GM18507 (cell line): ENCODE data around the gene NSL1.
"Not testable (repeated sequence)": the region's sequence is repeated elsewhere in the genome, so short reads cannot be mapped to it uniquely, and the experiment has no call there.

Experiments used
- DNase-seq: peaks from one replicate; pipeline ENCODE4 v3.0.0; 2011; ENCODE audit warnings: low read depth; ENCODE audit not compliant: insufficient read length; ENCODE audit errors: extremely low spot score
- FAIRE-seq: peaks from 2 replicates; lab custom pipeline; 2011; peaks lifted over from hg19 to GRCh38; lab: Jason Lieb, UNC

The NSL1 gene

GRCh38 chr1:212754193-212754592 lies 37.4 kb downstream of the NSL1 start:
- FAIRE-seq (peak; percentile 74), DNase-seq (no peak)

DNA sequence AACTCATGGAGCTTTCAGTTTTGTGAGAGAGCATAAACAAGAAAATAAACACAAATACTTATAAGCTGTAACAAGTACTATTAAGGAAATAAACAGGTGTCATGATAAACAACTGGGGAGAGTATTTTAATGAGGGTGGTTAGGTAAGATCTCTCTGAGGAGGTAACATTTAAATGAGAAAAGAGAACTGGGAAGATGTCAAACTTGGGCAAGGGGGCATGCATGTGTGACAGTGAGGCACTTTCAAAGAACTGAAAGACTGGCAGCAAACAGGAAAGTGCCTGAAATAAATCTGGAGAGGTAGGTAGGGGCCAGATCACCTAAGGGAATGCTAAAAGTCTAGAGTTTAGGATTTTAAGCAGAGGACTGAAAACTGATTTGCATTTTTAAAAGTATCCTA lies 37.8 kb downstream of the NSL1 start:
- DNase-seq = no peak
- FAIRE-seq = no peak

DNA sequence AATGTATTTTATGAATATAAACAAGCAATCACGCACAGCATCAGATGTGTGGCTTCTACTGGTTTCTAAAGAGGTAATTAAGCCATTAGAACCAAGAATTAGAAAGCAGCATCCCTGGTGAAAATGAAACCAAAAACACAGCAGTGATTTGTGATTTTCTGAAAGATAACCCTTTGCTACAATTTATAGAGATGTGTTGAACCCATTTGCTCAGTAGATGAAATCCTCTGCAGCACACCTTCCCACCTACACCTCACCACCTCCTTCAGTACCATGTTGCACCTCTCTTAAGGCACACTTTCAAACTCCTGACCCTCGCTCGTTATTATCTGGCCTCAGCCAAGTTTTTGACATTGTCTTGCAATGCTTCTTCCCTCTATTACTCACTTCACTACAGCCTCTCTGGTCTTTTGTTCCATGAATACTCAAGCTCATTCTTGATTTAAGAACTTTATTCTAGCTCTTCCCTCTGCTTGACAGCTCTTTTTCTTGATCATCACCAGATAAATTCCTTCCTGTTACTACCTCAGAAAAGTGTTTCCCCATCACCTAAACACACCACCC lies 38.6 kb downstream of the NSL1 start:
- DNase-seq (no peak), FAIRE-seq (peak; percentile 47)

GRCh38 chr1:212752252-212752933 lies 39.2 kb downstream of the NSL1 start:
- DNase-seq (no peak), FAIRE-seq (no peak)

GRCh38 chr1:212749821-212750535 lies 41.6 kb downstream of the NSL1 start:
- no peak for DNase-seq
- peak; percentile 64 for FAIRE-seq

DNA sequence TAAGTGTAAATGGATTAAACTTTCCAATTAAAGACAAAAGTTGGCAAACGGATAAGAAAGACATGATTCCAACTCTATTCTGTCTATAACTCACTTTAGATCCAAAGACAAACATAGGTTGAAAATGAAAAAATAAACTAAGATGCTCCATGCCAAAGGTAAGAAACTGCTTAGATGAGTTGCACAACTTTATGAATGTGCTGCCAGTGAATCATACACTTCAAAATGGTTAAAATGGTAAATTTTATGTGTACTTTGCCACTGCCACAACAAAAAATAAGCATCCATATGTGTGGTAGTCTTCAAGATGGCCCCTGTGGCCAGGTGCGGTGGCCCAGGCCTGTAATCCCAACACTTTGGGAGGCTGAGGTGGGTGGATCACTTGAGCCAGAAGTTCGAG lies 45.0 kb downstream of the NSL1 start:
- no peak for FAIRE-seq
- DNase-seq = no peak

GRCh38 chr1:212745303-212745702 lies 46.3 kb downstream of the NSL1 start:
- DNase-seq (no peak), FAIRE-seq (no peak)

DNA sequence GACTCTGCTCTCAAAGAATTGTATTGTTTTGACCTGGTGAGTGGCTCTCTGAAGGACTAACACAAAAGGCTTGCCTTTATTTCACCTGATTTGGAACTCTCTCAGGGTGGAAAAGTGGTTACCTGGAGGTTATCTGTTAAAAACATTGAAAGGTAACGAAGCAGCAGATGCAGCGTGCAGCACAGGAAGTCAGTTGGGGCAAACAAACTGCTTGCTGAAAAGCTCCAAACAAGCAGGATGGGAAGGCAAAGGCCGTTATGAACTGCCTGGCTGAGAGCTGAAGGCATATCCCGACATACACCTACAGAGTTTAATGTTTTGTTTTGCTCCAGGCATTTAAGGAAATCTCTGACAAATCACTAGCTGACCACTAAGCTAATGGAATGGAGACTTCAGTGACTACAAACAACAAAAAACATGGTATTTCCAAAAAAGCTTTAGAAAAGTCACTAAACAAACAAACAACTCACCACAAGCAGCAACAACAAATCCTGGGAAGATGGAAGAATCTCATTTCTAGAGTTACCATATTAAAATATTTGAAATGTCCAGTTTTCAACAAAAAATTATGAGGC lies 47.6 kb downstream of the NSL1 start:
- DNase-seq (no peak), FAIRE-seq (no peak)

DNA sequence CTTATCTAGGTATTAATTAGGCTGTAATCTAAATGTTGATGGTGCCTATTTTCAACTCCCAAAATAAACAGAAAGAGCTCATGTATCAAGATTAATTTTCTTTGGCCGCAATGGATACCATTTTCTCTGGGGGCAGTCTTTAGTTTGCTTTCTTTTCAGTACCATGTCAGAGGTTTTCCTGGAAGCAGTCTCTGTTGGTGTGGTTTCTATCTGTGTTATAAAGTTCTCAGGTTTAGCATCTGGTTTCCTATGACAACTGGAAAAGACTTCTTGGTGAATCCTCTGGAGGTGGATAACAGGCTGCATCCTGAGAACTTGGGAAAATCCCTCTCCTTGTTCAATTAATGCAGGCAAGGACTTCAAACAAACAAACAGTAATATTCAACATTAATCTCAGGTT lies 53.2 kb downstream of the NSL1 start:
- no peak for FAIRE-seq
- DNase-seq = no peak

- FAIRE-seq = no peak
These were observed 54.0 kb downstream of the NSL1 start for GRCh38 chr1:212737559-212737958.

DNA sequence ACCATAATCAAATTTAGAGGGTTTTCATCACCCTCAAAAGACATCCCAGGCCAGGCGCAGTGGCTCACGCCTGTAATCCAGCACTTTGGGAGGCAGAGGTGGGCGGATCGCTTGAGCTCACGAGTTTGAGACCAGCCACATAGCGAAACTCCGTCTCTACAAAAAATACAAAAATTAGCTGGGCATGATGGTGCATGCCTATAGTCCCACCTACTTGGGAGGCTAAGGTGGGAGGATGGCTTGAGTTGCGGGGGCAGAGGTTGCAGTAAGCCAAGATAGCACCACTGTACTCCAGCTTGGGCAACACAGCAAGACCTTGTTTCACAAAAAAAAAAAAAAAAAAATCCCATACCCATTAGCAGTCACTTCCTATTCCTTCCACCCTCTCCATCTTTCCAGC lies 58.5 kb downstream of the NSL1 start:
- FAIRE-seq (no peak), DNase-seq (no peak)

More at GRCh38 chr1:212737559-212737958, 54.0 kb downstream of the NSL1 start:
- no peak for DNase-seq

DNA sequence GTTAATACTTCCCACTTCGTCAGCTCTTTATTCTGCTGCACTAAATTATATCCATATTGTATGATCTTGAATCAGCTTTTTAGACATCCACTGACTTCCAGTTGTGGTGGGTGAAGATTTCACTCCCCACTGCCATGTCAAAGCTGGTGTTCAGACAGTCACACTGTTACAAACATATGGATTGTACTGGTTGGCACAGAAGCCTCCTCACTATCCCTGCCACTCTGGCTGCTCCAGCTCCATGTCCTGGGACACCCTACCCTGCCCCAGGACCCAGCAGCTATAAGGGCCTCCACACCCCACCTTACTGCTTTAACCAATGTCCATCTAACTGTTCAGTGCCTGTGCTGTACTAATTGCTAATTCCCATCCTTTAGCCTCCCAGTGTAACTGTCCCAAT lies 59.9 kb downstream of the NSL1 start:
- DNase-seq = no peak
- FAIRE-seq = no peak

DNA sequence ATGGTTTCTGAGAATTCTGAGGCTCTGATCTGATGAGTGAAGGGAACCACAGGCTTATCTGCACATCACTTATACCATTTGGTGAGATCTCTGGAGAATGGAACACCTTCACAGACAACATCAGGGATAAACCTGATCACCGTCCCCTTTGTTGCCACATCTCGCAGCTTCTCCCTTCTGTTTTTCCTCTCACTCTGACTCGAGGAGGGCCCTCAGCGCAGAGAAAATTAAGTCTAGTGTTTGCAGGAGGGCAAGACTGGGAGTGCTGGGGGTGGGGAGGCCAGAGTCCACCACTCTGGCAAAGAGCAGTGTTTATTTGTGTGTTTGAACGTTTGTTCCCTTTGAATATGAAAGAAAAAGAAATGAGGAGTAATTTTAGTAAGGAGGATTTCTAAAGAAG lies 63.0 kb downstream of the NSL1 start:
- FAIRE-seq = no peak

DNA sequence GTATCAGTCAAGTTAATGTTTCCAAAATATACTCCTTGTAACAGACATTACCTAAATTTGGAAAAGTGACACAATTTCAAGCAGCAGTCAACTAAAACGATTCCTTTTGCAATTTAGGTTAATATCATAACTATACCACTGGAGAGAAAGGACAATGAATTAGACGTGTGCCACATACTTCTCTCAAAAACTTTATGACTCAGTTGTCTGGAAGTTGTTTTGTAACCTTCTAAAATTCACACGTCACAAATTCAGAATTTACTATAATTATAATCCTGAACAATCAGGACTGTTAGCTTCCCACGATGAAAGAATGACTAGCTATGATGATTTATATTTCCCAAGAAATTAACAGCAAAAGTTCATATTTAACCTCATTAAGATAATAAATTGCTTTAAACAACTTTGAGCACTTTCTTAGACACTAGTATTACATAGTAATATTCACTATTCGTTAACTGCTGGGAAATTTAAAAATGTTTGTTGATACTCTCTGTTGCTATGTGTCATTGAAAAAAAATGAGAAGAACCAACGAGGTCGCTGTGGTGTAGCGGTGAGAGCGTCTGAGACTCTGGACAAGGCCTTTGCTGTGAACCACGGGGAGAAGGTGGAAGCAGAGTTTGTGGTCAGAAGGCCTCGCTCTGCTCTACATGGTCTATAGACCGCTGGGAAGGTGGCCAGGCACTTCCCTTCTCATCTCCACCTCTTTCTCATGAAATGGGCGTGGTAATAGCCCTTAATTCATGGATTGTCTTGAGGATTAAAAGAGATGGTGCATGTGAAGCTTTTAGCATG lies 64.0 kb downstream of the NSL1 start:
- FAIRE-seq = no peak
- DNase-seq = no peak

More for the DNA sequence above, 63.0 kb downstream of the NSL1 start:
- no peak for DNase-seq

GRCh38 chr1:212724679-212725078 lies 66.9 kb downstream of the NSL1 start:
- not testable (repeated sequence) for FAIRE-seq, DNase-seq

DNA sequence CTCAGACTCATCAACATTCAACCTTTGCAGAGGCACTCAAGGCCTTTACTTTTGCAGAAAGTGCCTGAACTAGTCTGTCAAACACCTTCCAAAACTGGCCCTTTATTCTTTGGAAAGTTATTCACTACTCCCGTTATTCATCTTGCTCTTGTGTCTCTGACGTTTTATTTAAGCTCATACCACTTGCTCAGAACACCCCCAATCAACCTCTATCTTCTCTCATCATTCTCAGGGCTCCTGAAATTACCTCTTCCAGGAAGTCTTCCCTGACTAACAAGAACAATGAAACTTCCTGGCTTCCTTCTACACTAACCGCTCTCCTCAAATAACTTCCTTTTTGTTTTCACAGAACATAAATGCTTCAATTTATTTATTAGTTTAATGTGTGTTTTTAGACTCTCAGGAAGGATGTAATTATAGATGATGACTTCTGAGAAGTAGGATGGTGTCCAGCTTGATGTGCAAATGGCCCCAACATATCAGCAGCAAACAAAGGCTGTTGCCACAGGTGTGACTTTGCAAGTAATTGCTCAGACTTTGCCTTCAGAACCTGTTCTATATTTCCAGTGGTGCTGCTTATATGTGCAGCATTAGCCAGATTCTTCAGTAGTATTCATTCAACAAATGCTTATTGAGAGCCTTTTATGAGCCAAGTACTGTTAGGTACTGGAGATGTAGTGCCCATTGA lies 69.2 kb downstream of the NSL1 start:
- FAIRE-seq (no peak), DNase-seq (no peak)

DNA sequence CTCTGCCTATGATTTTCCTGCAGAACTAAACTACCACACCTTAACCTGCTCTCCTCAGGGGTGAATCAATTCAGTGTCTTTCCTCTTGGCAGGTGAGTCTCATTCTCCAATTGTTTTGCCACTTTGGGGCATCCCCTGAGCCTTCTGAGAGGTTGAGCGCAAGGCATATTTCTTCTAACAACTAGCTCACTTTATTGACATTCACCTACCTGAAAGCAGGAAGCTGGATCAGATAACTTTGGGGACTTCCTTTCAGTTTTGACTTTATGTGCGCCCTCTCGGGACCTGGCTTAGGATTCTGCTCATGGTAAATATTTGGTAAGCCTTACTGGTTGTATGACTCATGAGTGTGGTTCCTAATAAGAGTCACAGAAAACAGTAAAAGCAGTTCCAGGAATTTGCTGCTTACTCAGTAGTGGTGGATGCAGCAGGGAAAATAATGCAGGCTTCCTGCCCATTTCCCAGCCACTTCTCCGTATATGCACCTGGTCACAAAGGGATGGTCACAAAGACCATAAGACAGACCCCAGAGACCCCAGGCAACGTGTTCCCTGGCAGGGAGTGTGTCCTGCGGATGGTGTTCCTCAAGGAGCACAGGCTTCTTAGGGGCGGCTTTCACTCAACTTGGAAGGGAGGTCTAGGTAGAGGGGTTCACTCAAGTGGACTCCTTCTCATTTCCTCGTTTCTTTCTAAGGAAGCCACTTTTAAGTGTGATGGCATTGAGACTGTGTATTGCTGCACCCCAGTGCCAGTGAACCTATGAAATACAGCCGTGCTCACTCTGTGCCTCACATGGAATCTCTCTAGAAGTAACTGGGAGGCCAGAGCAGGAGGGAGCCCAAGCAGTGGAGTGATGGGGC lies 70.0 kb downstream of the NSL1 start:
- DNase-seq (no peak), FAIRE-seq (peak; percentile 51)

DNA sequence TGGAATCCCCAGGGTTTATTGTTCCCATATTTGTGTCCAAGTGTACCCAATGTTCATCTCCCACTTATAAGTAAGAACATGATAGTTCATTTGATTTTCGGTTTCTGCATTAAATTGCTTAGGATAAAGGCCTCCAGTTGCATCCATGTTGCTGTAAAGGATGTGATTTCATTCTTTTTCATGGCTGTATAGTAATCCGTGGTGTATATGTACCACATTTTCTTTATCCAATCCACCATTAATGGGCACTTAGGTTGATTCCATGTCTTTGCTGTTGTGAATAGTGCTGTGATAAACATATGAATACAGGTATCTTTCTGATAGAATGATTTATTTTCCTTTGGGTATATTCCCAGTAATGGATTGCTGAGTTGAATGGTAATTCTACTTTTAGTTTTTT lies 71.9 kb downstream of the NSL1 start:
- FAIRE-seq (no peak), DNase-seq (no peak)
